Smooth muscle cell (in vitro differentiated cells): ENCODE measurements around the gene AHCYL2. TPM values are rescaled to one million over a fixed set of nuclear protein-coding genes. Genes with fewer than 3 reads are reported as not detected.
"Not testable (repeated sequence)": the region's sequence is repeated elsewhere in the genome, so short reads cannot be mapped to it uniquely, and the experiment has no call there.

Experiments used
- DNase-seq: peaks from one replicate; lab custom pipeline; 2025; ENCODE audit not compliant: unreplicated experiment; lab: John Stamatoyannopoulos, UW
- H2AFZ ChIP-seq: fragments of 200-600 bp; sonication (generic); 2 replicates; pipeline ENCODE4 v1.6.0; 2016; ENCODE audit warnings: antibody characterized with exemption, low read depth, mild to moderate bottlenecking
- H3F3A ChIP-seq: fragments of 200-600 bp; sonication (generic); 2 replicates; pipeline ENCODE4 v1.6.0; 2017; ENCODE audit warnings: antibody characterized with exemption, low read depth
- H3K27ac ChIP-seq: fragments of 200-600 bp; sonication (generic); 2 replicates; pipeline ENCODE4 v1.5.1; 2016; ENCODE audit warnings: low read depth, mild to moderate bottlenecking
- H3K27me3 ChIP-seq: fragments of 200-600 bp; sonication (generic); 2 replicates; pipeline ENCODE4 v1.6.1; 2016; ENCODE audit warnings: low read depth, mild to moderate bottlenecking
- H3K36me3 ChIP-seq: fragments of 200-600 bp; sonication (generic); 2 replicates; pipeline ENCODE4 v1.5.1; 2016; ENCODE audit warnings: low read depth
- H3K4me1 ChIP-seq: fragments of 200-600 bp; sonication (generic); 2 replicates; pipeline ENCODE4 v1.5.1; 2016; ENCODE audit warnings: low read depth
- H3K4me2 ChIP-seq: fragments of 200-600 bp; sonication (generic); 2 replicates; pipeline ENCODE4 v1.6.0; 2016; ENCODE audit warnings: mild to moderate bottlenecking
- H3K4me3 ChIP-seq: fragments of 200-600 bp; sonication (generic); 2 replicates; pipeline ENCODE4 v1.5.1; 2016; ENCODE audit warnings: mild to moderate bottlenecking
- H3K79me2 ChIP-seq: fragments of 200-600 bp; sonication (generic); 2 replicates; pipeline ENCODE4 v1.6.0; 2016; ENCODE audit warnings: low read depth, mild to moderate bottlenecking
- H3K9ac ChIP-seq: fragments of 200-600 bp; sonication (generic); 2 replicates; pipeline ENCODE4 v1.6.0; 2016; ENCODE audit warnings: low read depth
- H3K9me3 ChIP-seq: fragments of 200-600 bp; sonication (generic); replicated peaks from 2 replicates; pipeline ENCODE4 v1.5.1; 2016; ENCODE audit warnings: low read depth
- H4K20me1 ChIP-seq: fragments of 200-600 bp; sonication (generic); 2 replicates; pipeline ENCODE4 v1.6.0; 2016; ENCODE audit warnings: low read depth
- CTCF ChIP-seq: fragments of 200-600 bp; sonication (generic); IDR thresholded peaks from 2 replicates; pipeline ENCODE4 v1.5.1; 2017; ENCODE audit warnings: borderline replicate concordance, mild to moderate bottlenecking, antibody characterized with exemption; ENCODE audit not compliant: insufficient read depth, poor library complexity, severe bottlenecking
- WGBS: methylation state at CpG from one replicate; pipeline ENCODE4 v1.1.7; 2016; ENCODE audit warnings: low lambda C conversion rate; 5-methylcytosine and 5-hydroxymethylcytosine counted together
- polyA plus RNA-seq: library from polyadenylated mRNA; unstranded; fragments of >200 nt; fragmentation: Nextera tagmentation; extraction: Ambion mirVana; gene quantifications from 2 replicates; pipeline ENCODE4 v1.2.1, GENCODE V29; 2016
- total RNA-seq: library from RNA; depleted of rRNA; stranded (reverse); fragments of >200 nt; gene quantifications from 2 replicates; pipeline ENCODE4 v1.2.3, GENCODE V29; 2014

The AHCYL2 gene
- total and polyA plus RNA-seq, 2 experiments from 2014 or later, result 6.3 to 7.3 TPM

- Histone ChIP-seq H3K27me3 (no peaks in the 10 kb centered on the region), H3K4me3 (no peak overlapping the region), H3F3A (no peaks in the 10 kb centered on the region), H2AFZ (no peak overlapping the region), H3K4me2 (no peak overlapping the region), H4K20me1 (no peaks in the 10 kb centered on the region), H3K36me3 (no peaks in the 10 kb centered on the region), H3K27ac (no peak overlapping the region), H3K9me3 (no peaks in the 10 kb centered on the region), H3K4me1 (no peaks in the 10 kb centered on the region), H3K9ac (no peak overlapping the region), H3K79me2 (no peaks in the 10 kb centered on the region)
- no peak for TF ChIP-seq CTCF
- DNase-seq, result no peak
Measured at GRCh38 chr7:129362496-129362895, 137.7 kb downstream of the AHCYL2 start.

GRCh38 chr7:129367349-129367699 lies 142.5 kb downstream of the AHCYL2 start:
- WGBS, result 100% methylated on average over 1 of the region's 1 CpG
- no peak for TF ChIP-seq CTCF
- no peak overlapping the region for H3K27ac ChIP-seq

GRCh38 chr7:129367700-129368388 lies 143.0 kb downstream of the AHCYL2 start:
- Histone ChIP-seq H3K4me1 (peaks cover 4% of the 10 kb centered on the region), H3K9me3 (no peaks in the 10 kb centered on the region), H3K4me3 (peak overlapping the region; percentile 19), H3K27ac (no peak overlapping the region), H3K9ac (no peak overlapping the region), H3K79me2 (no peaks in the 10 kb centered on the region), H2AFZ (no peak overlapping the region), H3K36me3 (no peaks in the 10 kb centered on the region), H3F3A (no peaks in the 10 kb centered on the region), H3K4me2 (peak overlapping the region; percentile 58), H4K20me1 (no peaks in the 10 kb centered on the region), H3K27me3 (no peaks in the 10 kb centered on the region)
- peak; percentile 89 for TF ChIP-seq CTCF
- WGBS, result 18% methylated on average over 11 of the region's 11 CpGs
- peak; percentile 16 for DNase-seq

More at GRCh38 chr7:129367349-129367699, 142.5 kb downstream of the AHCYL2 start:
- no peaks in the 10 kb centered on the region for H3K79me2 ChIP-seq
- no peak for DNase-seq
- no peak overlapping the region for H3K4me3 ChIP-seq
- no peaks in the 10 kb centered on the region for H3K9me3 ChIP-seq
- H2AFZ ChIP-seq, result no peak overlapping the region
- H3K4me2 ChIP-seq, result no peak overlapping the region
- no peak overlapping the region for H3K9ac ChIP-seq
- no peaks in the 10 kb centered on the region for H4K20me1 ChIP-seq
- no peaks in the 10 kb centered on the region for H3F3A ChIP-seq
- no peaks in the 10 kb centered on the region for H3K36me3 ChIP-seq
- H3K4me1 ChIP-seq, result peaks cover 4% of the 10 kb centered on the region
- H3K27me3 ChIP-seq, result no peaks in the 10 kb centered on the region

- Histone ChIP-seq H4K20me1 (no peaks in the 10 kb centered on the region), H3K27ac (no peak overlapping the region), H3K9ac (no peak overlapping the region), H3K4me3 (peak overlapping the region; percentile 19), H3F3A (no peaks in the 10 kb centered on the region), H3K4me2 (no peak overlapping the region), H3K4me1 (peaks cover 4% of the 10 kb centered on the region), H3K9me3 (no peaks in the 10 kb centered on the region), H3K27me3 (no peaks in the 10 kb centered on the region), H3K79me2 (no peaks in the 10 kb centered on the region), H3K36me3 (no peaks in the 10 kb centered on the region), H2AFZ (no peak overlapping the region)
- 78% methylated on average over 7 of the region's 7 CpGs for WGBS
- no peak for TF ChIP-seq CTCF
- DNase-seq, result no peak
Measured at GRCh38 chr7:129368389-129368986, 143.7 kb downstream of the AHCYL2 start.

- 98% methylated on average over 7 of the region's 7 CpGs for WGBS
- not testable (repeated sequence) for H2AFZ ChIP-seq
Measured at GRCh38 chr7:129369447-129369846, 144.6 kb downstream of the AHCYL2 start.

More at GRCh38 chr7:129369447-129369846, 144.6 kb downstream of the AHCYL2 start:
- H3K36me3 ChIP-seq, H3K9me3 ChIP-seq, H3K79me2 ChIP-seq, H3K27me3 ChIP-seq, DNase-seq, H3K4me3 ChIP-seq, H3K9ac ChIP-seq, H3K4me1 ChIP-seq, H3K27ac ChIP-seq, H4K20me1 ChIP-seq, H3F3A ChIP-seq, H3K4me2 ChIP-seq: not testable (repeated sequence)
